Naive thymus-derived CD4-positive, alpha-beta T cell (primary cell): ENCODE results near the gene NT5C1A. TPM values are rescaled to one million over a fixed set of nuclear protein-coding genes. Genes with fewer than 3 reads are reported as not detected.

Experiments used
- ATAC-seq: fragments of 150-1000 bp; cut with Tn5 transposase; 2 replicates; pipeline ENCODE4 v1.10.0; 2021; ENCODE audit warnings: mild to moderate bottlenecking, moderate library complexity
- CTCF ChIA-PET: fragments of 350-600 bp; sonication (Branson Sonifier 250); formaldehyde crosslinking; loops from one replicate; lab custom pipeline; 2021; ENCODE audit warnings: antibody characterized with exemption; lab: Charles Lee
- POLR2A ChIA-PET: fragments of 350-600 bp; sonication (Branson Sonifier 250); formaldehyde crosslinking; loops from one replicate; lab custom pipeline; 2021; ENCODE audit warnings: antibody characterized with exemption, inconsistent platforms; lab: Charles Lee
- DNase-seq, 9 donors: peaks; one replicate each; pipeline versions ENCODE4 v3.0.0 to v3.0.0-alpha.2; 2020 to 2022; ENCODE audit warnings: mixed read lengths in 1 of 9
- H3K27ac ChIP-seq: one replicate; pipeline ENCODE4 v1.7.0; 2013; ENCODE audit warnings: mild to moderate bottlenecking, low read depth, low read length, moderate library complexity
- H3K27me3 ChIP-seq, 2 donors: one replicate each; pipeline ENCODE4 v1.7.0; 2013; ENCODE audit warnings: low read length in 2 of 2, mild to moderate bottlenecking in 2 of 2, moderate library complexity in 2 of 2; ENCODE audit not compliant: control insufficient read depth in 2 of 2, insufficient read depth in 2 of 2
- H3K36me3 ChIP-seq, 3 experiments: 1 replicate in 2 of 3; 2 replicates in 1 of 3; pipeline ENCODE4 v1.7.0; 2013; ENCODE audit warnings: low read length in 3 of 3, mild to moderate bottlenecking in 3 of 3, moderate library complexity in 1 of 3; ENCODE audit not compliant: insufficient read depth in 3 of 3, control insufficient read depth in 2 of 3
- H3K4me1 ChIP-seq, 2 donors: one replicate each; pipeline ENCODE4 v1.7.0; 2013; ENCODE audit warnings: low read length in 2 of 2, mild to moderate bottlenecking in 2 of 2, moderate library complexity in 1 of 2; ENCODE audit not compliant: control insufficient read depth in 2 of 2, insufficient read depth in 2 of 2
- H3K4me3 ChIP-seq: 2 replicates; pipeline ENCODE4 v1.7.0; 2013; ENCODE audit warnings: mild to moderate bottlenecking, low read length
- H3K9me3 ChIP-seq, 3 experiments: 1 replicate in 2 of 3; 2 replicates in 1 of 3; pipeline ENCODE4 v1.7.0; 2013; ENCODE audit warnings: low read length in 3 of 3; ENCODE audit not compliant: control insufficient read depth in 2 of 3
- H3K27ac Mint-ChIP-seq, 9 donors: one replicate each; pipeline ENCODE4 v1.8.0; 2020 to 2022; ENCODE audit warnings: mixed read lengths in 9 of 9, mild to moderate bottlenecking in 8 of 9, moderate library complexity in 5 of 9, inconsistent platforms in 2 of 9
- H3K27me3 Mint-ChIP-seq, 5 donors: one replicate each; pipeline ENCODE4 v1.8.0; 2021 to 2022; ENCODE audit warnings: mixed read lengths in 5 of 5, mild to moderate bottlenecking in 1 of 5
- H3K36me3 Mint-ChIP-seq, 5 donors: one replicate each; pipeline ENCODE4 v1.8.0; 2020 to 2022; ENCODE audit warnings: mixed read lengths in 5 of 5, mild to moderate bottlenecking in 3 of 5, inconsistent platforms in 1 of 5
- H3K4me1 Mint-ChIP-seq, 7 donors: one replicate each; pipeline ENCODE4 v1.8.0; 2020 to 2022; ENCODE audit warnings: mixed read lengths in 7 of 7, mild to moderate bottlenecking in 3 of 7, inconsistent platforms in 1 of 7
- H3K4me3 Mint-ChIP-seq, 10 donors: one replicate each; pipeline ENCODE4 v1.8.0; 2020 to 2022; ENCODE audit warnings: mild to moderate bottlenecking in 10 of 10, mixed read lengths in 10 of 10, moderate library complexity in 6 of 10, inconsistent platforms in 2 of 10
- H3K9me3 Mint-ChIP-seq, 11 donors: one replicate each; pipeline ENCODE4 v1.8.0; 2020 to 2022; ENCODE audit warnings: mixed read lengths in 11 of 11, mild to moderate bottlenecking in 4 of 11, inconsistent platforms in 1 of 11, moderate library complexity in 1 of 11
- intact Hi-C, 2 donors: fragments of 100-400 bp; cut with micrococcal nuclease; formaldehyde crosslinking; loops; one replicate each; pipeline ENCODE4 v1.15.1; 2023
- polyA plus RNA-seq, 2 donors: library from polyadenylated mRNA; unstranded; fragments of 300-500 nt; fragmentation: Illumina TruSeq; gene quantifications; one replicate each; pipeline ENCODE4 v1.2.3, GENCODE V29; 2021
- total RNA-seq, 6 experiments: library from RNA in 5 of 6; stranded (reverse) in 5 of 6; gene quantifications; 1 replicate in 5 of 6; 2 replicates in 1 of 6; pipeline ENCODE4 v1.2.3 and lab custom pipeline; 2021 to 2026

NT5C1A gene
- total and polyA plus RNA-seq, 7 experiments from 2014 or later = 0.37 to 0.92 (median 0.65) TPM; not detected in 4

GRCh38 chr1:39659110-39659509, 12.8 kb downstream of the NT5C1A start:
- Histone ChIP-seq H3K9me3 (no peaks in the 10 kb centered on the region), H3K4me3 (no peak overlapping the region), H3K27me3 (no peaks in the 10 kb centered on the region), H3K27ac (no peak overlapping the region), H3K4me1 (no peaks in the 10 kb centered on the region), H3K36me3 (no peaks in the 10 kb centered on the region)
- H3K36me3 Mint-ChIP-seq = no peaks in the 10 kb centered on the region
- CTCF ChIA-PET = interaction anchor here (0.8 to 4.8 kb wide), 9 partner anchors 12 to 53 kb away, joined by 3 to 45 read pairs (median 7); partner anchors contain the start of gene NT5C1A
- no peaks in the 10 kb centered on the region for H3K9me3 Mint-ChIP-seq
- POLR2A ChIA-PET = interaction anchor here (1.0 to 1.1 kb wide), 2 partner anchors 22 to 80 kb away, joined by 4 to 5 read pairs; partner anchors contain the start of gene PPIE
- no peak for DNase-seq
- no peak overlapping the region for H3K27ac Mint-ChIP-seq
- H3K4me3 Mint-ChIP-seq = no peak overlapping the region
- H3K4me1 Mint-ChIP-seq = peaks cover 0 to 8% (median 4%) of the 10 kb centered on the region in 7 donors
- H3K27me3 Mint-ChIP-seq = peaks cover 0 to 6% (median 3%) of the 10 kb centered on the region in 5 donors
- intact Hi-C loops = loop anchor here in 1 of 2 donors (5.0 kb wide), 1 partner anchor 562 kb away; no protein-coding TSS in a partner anchor
- ATAC-seq = no peak

- no peaks in the 10 kb centered on the region for H3K9me3 ChIP-seq
- H3K9me3 Mint-ChIP-seq = no peaks in the 10 kb centered on the region
- no peaks in the 10 kb centered on the region for H3K27me3 ChIP-seq
- H3K27ac Mint-ChIP-seq = peak overlapping the region in 1 of 9 donors; percentile 2
- H3K4me3 Mint-ChIP-seq = peak overlapping the region in 3 of 10 donors; percentile 17 to 40 (median 37)
- intact Hi-C loops = loop anchor here (1.0 to 5.0 kb wide), 3 partner anchors 52 to 561 kb away; no protein-coding TSS in a partner anchor
- peak; percentile 12 to 73 (median 44) for DNase-seq
- H3K36me3 Mint-ChIP-seq = no peaks in the 10 kb centered on the region
- no peak overlapping the region for H3K4me3 ChIP-seq
- POLR2A ChIA-PET = interaction anchor here (1.0 kb wide), 1 partner anchor 81 kb away, joined by 4 read pairs; the partner anchor contains the start of gene PPIE
- peaks cover 0 to 17% (median 4%) of the 10 kb centered on the region in 7 donors for H3K4me1 Mint-ChIP-seq
- peak; percentile 68 for ATAC-seq
- no peak overlapping the region for H3K27ac ChIP-seq
- H3K36me3 ChIP-seq = no peaks in the 10 kb centered on the region
- peaks cover 0 to 3% of the 10 kb centered on the region in 2 donors for H3K4me1 ChIP-seq
- CTCF ChIA-PET = interaction anchor here (0.6 to 4.8 kb wide), 14 partner anchors 11 to 746 kb away, joined by 3 to 45 read pairs (median 6); partner anchors contain the start of genes HPCAL4, NT5C1A and PPIE
- peaks cover 0 to 13% (median 6%) of the 10 kb centered on the region in 5 donors for H3K27me3 Mint-ChIP-seq
Observed at GRCh38 chr1:39657923-39658485, 13.9 kb downstream of the NT5C1A start.

- ChIA-PET CTCF (interaction anchor here (0.6 to 4.8 kb wide), 11 partner anchors 13 to 141 kb away, joined by 3 to 45 read pairs (median 6); partner anchors contain the start of genes HPCAL4 and NT5C1A), POLR2A (no interaction called here)
- intact Hi-C loops = loop anchor here in 1 of 2 donors (5.0 kb wide), 1 partner anchor 560 kb away; no protein-coding TSS in a partner anchor
- Histone ChIP-seq H3K27me3 (no peaks in the 10 kb centered on the region), H3K9me3 (no peaks in the 10 kb centered on the region), H3K36me3 (no peaks in the 10 kb centered on the region), H3K4me1 (peaks cover 0 to 3% of the 10 kb centered on the region in 2 donors), H3K27ac (no peak overlapping the region), H3K4me3 (no peak overlapping the region)
- Mint-ChIP-seq H3K27ac (peak overlapping the region in 1 of 9 donors; percentile 38), H3K9me3 (no peaks in the 10 kb centered on the region), H3K4me1 (peaks cover 0 to 17% (median 4%) of the 10 kb centered on the region in 7 donors), H3K4me3 (no peak overlapping the region), H3K36me3 (no peaks in the 10 kb centered on the region), H3K27me3 (peaks cover 0 to 13% (median 6%) of the 10 kb centered on the region in 5 donors)
- ATAC-seq (no peak), DNase-seq (no peak)
Observed at GRCh38 chr1:39657402-39657801, 14.5 kb downstream of the NT5C1A start.

GRCh38 chr1:39656391-39656790, 15.5 kb downstream of the NT5C1A start:
- H3K4me1 Mint-ChIP-seq = peaks cover 0 to 17% (median 4%) of the 10 kb centered on the region in 7 donors
- Histone ChIP-seq H3K27me3 (no peaks in the 10 kb centered on the region), H3K4me3 (no peak overlapping the region), H3K4me1 (peaks cover 0 to 3% of the 10 kb centered on the region in 2 donors), H3K27ac (no peak overlapping the region), H3K9me3 (no peaks in the 10 kb centered on the region), H3K36me3 (no peaks in the 10 kb centered on the region)
- no peaks in the 10 kb centered on the region for H3K9me3 Mint-ChIP-seq
- CTCF ChIA-PET = interaction anchor here (1.9 to 4.8 kb wide), 2 partner anchors 14 to 48 kb away, joined by 5 to 45 read pairs; partner anchors contain the start of gene NT5C1A
- H3K36me3 Mint-ChIP-seq = no peaks in the 10 kb centered on the region
- no peak overlapping the region for H3K4me3 Mint-ChIP-seq
- DNase-seq (no peak), ATAC-seq (no peak)
- intact Hi-C loops = loop anchor here in 1 of 2 donors (5.0 kb wide), 1 partner anchor 559 kb away; no protein-coding TSS in a partner anchor
- H3K27ac Mint-ChIP-seq = no peak overlapping the region
- POLR2A ChIA-PET = no interaction called here
- H3K27me3 Mint-ChIP-seq = peaks cover 0 to 13% (median 6%) of the 10 kb centered on the region in 5 donors

- no peak overlapping the region for H3K27ac Mint-ChIP-seq
- POLR2A ChIA-PET = no interaction called here
Observed at GRCh38 chr1:39655578-39656268, 16.2 kb downstream of the NT5C1A start.

GRCh38 chr1:39654291-39654690, 17.6 kb downstream of the NT5C1A start:
- H3K36me3 ChIP-seq = no peaks in the 10 kb centered on the region
- no peak overlapping the region for H3K27ac ChIP-seq
- ATAC-seq (no peak), DNase-seq (no peak)
- H3K9me3 ChIP-seq = no peaks in the 10 kb centered on the region
- no peak overlapping the region for H3K4me3 ChIP-seq
- ChIA-PET POLR2A (no interaction called here), CTCF (interaction anchor here (0.6 to 1.9 kb wide), 9 partner anchors 14 to 48 kb away, joined by 3 to 13 read pairs (median 5); no protein-coding TSS in a partner anchor)
- Mint-ChIP-seq H3K4me3 (no peak overlapping the region), H3K27ac (no peak overlapping the region), H3K4me1 (peaks cover 0 to 17% (median 4%) of the 10 kb centered on the region in 7 donors), H3K27me3 (peaks cover 0 to 13% (median 2%) of the 10 kb centered on the region in 5 donors), H3K36me3 (no peaks in the 10 kb centered on the region), H3K9me3 (no peaks in the 10 kb centered on the region)
- H3K27me3 ChIP-seq = no peaks in the 10 kb centered on the region
- intact Hi-C loops = no loop called here
- H3K4me1 ChIP-seq = peaks cover 0 to 3% of the 10 kb centered on the region in 2 donors

More at GRCh38 chr1:39655578-39656268, 16.2 kb downstream of the NT5C1A start:
- DNase-seq = no peak
- Histone ChIP-seq H3K9me3 (no peaks in the 10 kb centered on the region), H3K4me3 (no peak overlapping the region), H3K36me3 (no peaks in the 10 kb centered on the region), H3K27me3 (no peaks in the 10 kb centered on the region), H3K27ac (no peak overlapping the region), H3K4me1 (peaks cover 0 to 3% of the 10 kb centered on the region in 2 donors)
- peaks cover 0 to 17% (median 4%) of the 10 kb centered on the region in 7 donors for H3K4me1 Mint-ChIP-seq
- no peaks in the 10 kb centered on the region for H3K36me3 Mint-ChIP-seq
- intact Hi-C loops = loop anchor here in 1 of 2 donors (5.0 kb wide), 1 partner anchor 558 kb away; no protein-coding TSS in a partner anchor
- H3K4me3 Mint-ChIP-seq = no peak overlapping the region
- H3K27me3 Mint-ChIP-seq = peaks cover 0 to 13% (median 5%) of the 10 kb centered on the region in 5 donors
- CTCF ChIA-PET = interaction anchor here (0.6 to 4.8 kb wide), 6 partner anchors 15 to 122 kb away, joined by 4 to 45 read pairs (median 5); partner anchors contain the start of gene NT5C1A
- ATAC-seq = no peak
- no peaks in the 10 kb centered on the region for H3K9me3 Mint-ChIP-seq
